Natural killer cell (primary cell): ENCODE data around the gene PRPH2. TPM values are rescaled to one million over a fixed set of nuclear protein-coding genes. Genes with fewer than 3 reads are reported as not detected.

Experiments
- ATAC-seq, 3 donors: fragments of 150-1000 bp in 2 of 3; fragments of 200-7000 bp in 1 of 3; cut with Tn5 transposase; 1 replicate in 1 of 3; 2 replicates in 2 of 3; pipeline ENCODE4 v1.10.0; 2021; ENCODE audit warnings: mild to moderate bottlenecking in 2 of 3, moderate library complexity in 2 of 3
- DNase-seq, 2 donors: peaks; one replicate each; pipeline versions ENCODE4 v3.0.0 to v3.0.0-alpha.2; 2013 to 2021; ENCODE audit warnings: mixed read lengths in 1 of 2
- H3K27ac ChIP-seq: one replicate; pipeline ENCODE4 v1.5.1; 2013; ENCODE audit warnings: mild to moderate bottlenecking, low read length
- H3K27me3 ChIP-seq: one replicate; pipeline ENCODE4 v1.6.1; 2013; ENCODE audit warnings: low read length; ENCODE audit not compliant: control insufficient read depth, insufficient read depth
- H3K36me3 ChIP-seq: one replicate; pipeline ENCODE4 v1.6.1; 2013; ENCODE audit warnings: low read length; ENCODE audit not compliant: control insufficient read depth, insufficient read depth
- H3K4me1 ChIP-seq: one replicate; pipeline ENCODE4 v1.6.1; 2013; ENCODE audit warnings: low read length; ENCODE audit not compliant: control insufficient read depth, insufficient read depth
- H3K4me3 ChIP-seq: one replicate; pipeline ENCODE4 v1.5.1; 2013; ENCODE audit warnings: low read length
- H3K9me3 ChIP-seq: one replicate; pipeline ENCODE4 v1.6.1; 2013; ENCODE audit warnings: low read length; ENCODE audit not compliant: control insufficient read depth, insufficient read depth
- H3K27ac Mint-ChIP-seq, 2 donors: one replicate each; pipeline ENCODE4 v1.8.0; 2022; ENCODE audit warnings: mild to moderate bottlenecking in 2 of 2, mixed read lengths in 2 of 2, moderate library complexity in 1 of 2
- H3K27me3 Mint-ChIP-seq, 2 donors: one replicate each; pipeline ENCODE4 v1.8.0; 2022; ENCODE audit warnings: low read depth in 2 of 2, mixed read lengths in 2 of 2
- H3K36me3 Mint-ChIP-seq: one replicate; pipeline ENCODE4 v1.8.0; 2022; ENCODE audit warnings: mixed read lengths
- H3K4me1 Mint-ChIP-seq, 2 donors: one replicate each; pipeline ENCODE4 v1.8.0; 2022; ENCODE audit warnings: mixed read lengths in 2 of 2
- H3K4me3 Mint-ChIP-seq: one replicate; pipeline ENCODE4 v1.8.0; 2022; ENCODE audit warnings: mild to moderate bottlenecking, moderate library complexity, mixed read lengths
- H3K9me3 Mint-ChIP-seq, 2 donors: one replicate each; pipeline ENCODE4 v1.8.0; 2022; ENCODE audit warnings: mixed read lengths in 2 of 2
- CTCF ChIP-seq: fragments of 200-600 bp; IDR thresholded peaks from one replicate; pipeline ENCODE4 v1.8.0; 2022; ENCODE audit warnings: antibody characterized with exemption
- WGBS: methylation state at CpG from one replicate; pipeline ENCODE4 v1.1.7; 2013; ENCODE audit warnings: missing lambda C conversion rate; ENCODE audit not compliant: insufficient coverage; 5-methylcytosine and 5-hydroxymethylcytosine counted together
- intact Hi-C: fragments of 100-400 bp; cut with micrococcal nuclease; formaldehyde crosslinking; loops from one replicate; pipeline ENCODE4 v1.14.2; 2022
- total RNA-seq, 4 donors: library from RNA; stranded (reverse); fragments of 120-200 nt in 1 of 4; gene quantifications; one replicate each; pipeline versions ENCODE4 v1.2.3 to v1.2.4, GENCODE V29; 2013 to 2022

PRPH2 gene
- total RNA-seq, 3 donors from 2014 or later (not counting 1 experiment from before 2014, with no cell fraction given), result 0.12 to 0.16 (median 0.13) TPM

GRCh38 chr6:42694586-42694985, 27.8 kb downstream of the PRPH2 start:
- ATAC-seq, result no peak
- peaks cover 22 to 24% of the 10 kb centered on the region in 2 donors for H3K4me1 Mint-ChIP-seq
- Histone ChIP-seq H3K4me1 (peaks cover 9% of the 10 kb centered on the region), H3K9me3 (no peaks in the 10 kb centered on the region), H3K36me3 (peaks cover 32% of the 10 kb centered on the region), H3K4me3 (no peak overlapping the region), H3K27me3 (no peaks in the 10 kb centered on the region), H3K27ac (no peak overlapping the region)
- H3K36me3 Mint-ChIP-seq, result peaks cover 32% of the 10 kb centered on the region
- H3K4me3 Mint-ChIP-seq, result no peak overlapping the region
- intact Hi-C loops, result no loop called here
- 100% methylated on average over 2 of the region's 4 CpGs for WGBS
- peak overlapping the region; percentile 78 to 89 for H3K27ac Mint-ChIP-seq
- H3K9me3 Mint-ChIP-seq, result no peaks in the 10 kb centered on the region
- no peaks in the 10 kb centered on the region for H3K27me3 Mint-ChIP-seq
- no peak for DNase-seq
- no peak for TF ChIP-seq CTCF

DNA sequence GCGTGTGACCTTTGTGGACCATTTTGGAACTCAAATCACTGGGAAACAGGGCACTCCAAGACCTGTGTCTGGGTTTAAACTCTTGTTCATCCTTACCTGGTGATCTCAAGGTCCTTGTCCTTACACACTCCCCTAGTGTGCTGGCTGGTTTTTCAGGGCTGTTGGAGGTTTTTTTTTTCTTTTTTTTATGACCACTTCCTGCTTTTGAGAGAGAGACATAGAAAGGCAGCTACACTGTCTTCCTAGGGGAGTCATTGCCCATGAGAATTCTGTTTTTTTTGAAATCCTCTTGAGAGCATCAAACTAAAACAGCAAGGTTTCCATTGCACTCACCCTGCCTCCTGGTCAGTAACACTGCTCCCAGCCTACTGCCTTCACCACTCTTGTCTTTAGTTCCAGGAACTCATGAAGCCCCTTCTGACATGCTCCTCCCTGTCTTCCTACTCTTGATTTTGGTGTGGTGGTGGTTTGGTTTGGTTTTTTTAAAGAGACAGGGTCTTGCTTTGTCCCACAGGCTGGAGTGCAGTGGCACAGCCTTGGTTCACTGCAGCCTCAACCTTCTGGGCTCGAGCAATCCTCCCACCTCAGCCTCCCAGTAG, 28.6 kb downstream of the PRPH2 start:
- H3K4me1 Mint-ChIP-seq, result peaks cover 22 to 24% of the 10 kb centered on the region in 2 donors
- ATAC-seq (peak in 2 of 3 donors; percentile 49 to 70), DNase-seq (peak in 1 of 2 donors; percentile 46)
- no peak overlapping the region for H3K4me3 ChIP-seq
- no peak overlapping the region for H3K4me3 Mint-ChIP-seq
- H3K27ac Mint-ChIP-seq, result peak overlapping the region; percentile 78 to 89
- H3K9me3 ChIP-seq, result no peaks in the 10 kb centered on the region
- intact Hi-C loops, result no loop called here
- H3K36me3 ChIP-seq, result peaks cover 40% of the 10 kb centered on the region
- H3K27me3 ChIP-seq, result no peaks in the 10 kb centered on the region
- no peaks in the 10 kb centered on the region for H3K9me3 Mint-ChIP-seq
- H3K27me3 Mint-ChIP-seq, result no peaks in the 10 kb centered on the region
- WGBS, result 86% methylated on average over 2 of the region's 2 CpGs
- H3K27ac ChIP-seq, result peak overlapping the region; percentile 32
- peaks cover 9% of the 10 kb centered on the region for H3K4me1 ChIP-seq
- no peak for TF ChIP-seq CTCF
- H3K36me3 Mint-ChIP-seq, result peaks cover 34% of the 10 kb centered on the region

GRCh38 chr6:42692137-42692911, 30.1 kb downstream of the PRPH2 start:
- H3K27ac ChIP-seq, result no peak overlapping the region
- Mint-ChIP-seq H3K4me1 (peaks cover 22 to 24% of the 10 kb centered on the region in 2 donors), H3K4me3 (no peak overlapping the region)

More at GRCh38 chr6:42692137-42692911, 30.1 kb downstream of the PRPH2 start:
- intact Hi-C loops, result no loop called here
- peaks cover 9% of the 10 kb centered on the region for H3K4me1 ChIP-seq
- no peak overlapping the region for H3K4me3 ChIP-seq
- ATAC-seq (no peak), DNase-seq (no peak)
- no peaks in the 10 kb centered on the region for H3K9me3 ChIP-seq
- 59% methylated on average over 4 of the region's 4 CpGs for WGBS
- Mint-ChIP-seq H3K9me3 (no peaks in the 10 kb centered on the region), H3K36me3 (peaks cover 40% of the 10 kb centered on the region), H3K27me3 (no peaks in the 10 kb centered on the region), H3K27ac (peak overlapping the region; percentile 78 to 89)
- no peaks in the 10 kb centered on the region for H3K27me3 ChIP-seq
- no peak for TF ChIP-seq CTCF
- peaks cover 51% of the 10 kb centered on the region for H3K36me3 ChIP-seq
